Epithelial cell of proximal tubule (primary cell): ENCODE results near the gene SH3TC1. TPM values are rescaled to one million over a fixed set of nuclear protein-coding genes. Genes with fewer than 3 reads are reported as not detected.

ENCODE experiments used
- DNase-seq: peaks from one replicate; pipeline ENCODE4 v3.0.0-alpha.2; 2011; ENCODE audit warnings: low read depth
- H3K4me3 ChIP-seq: 2 replicates; pipeline ENCODE4 v1.5.1; 2011; ENCODE audit warnings: low read depth, mild to moderate bottlenecking, low read length
- CTCF ChIP-seq: conservative IDR thresholded peaks from 2 replicates; pipeline ENCODE4 v1.5.1; 2012; ENCODE audit warnings: low read depth, mild to moderate bottlenecking, low read length
- total RNA-seq: library from RNA; depleted of rRNA; stranded (reverse); fragments of >200 nt; gene quantifications from 2 replicates; pipeline ENCODE4 v1.2.3, GENCODE V29; 2015

The SH3TC1 gene
- total RNA-seq, 1 donor from 2014 or later: 8.6 TPM

- TF ChIP-seq CTCF: no peak
- DNase-seq: no peak
- H3K4me3 ChIP-seq: no peak overlapping the region
Measured at GRCh38 chr4:8282134-8282641, 83.1 kb downstream of the SH3TC1 start.

- no peak for TF ChIP-seq CTCF
- no peak for DNase-seq
- no peak overlapping the region for H3K4me3 ChIP-seq
Measured at GRCh38 chr4:8282742-8283141, 83.7 kb downstream of the SH3TC1 start.

- TF ChIP-seq CTCF: no peak
- DNase-seq: no peak
- no peak overlapping the region for H3K4me3 ChIP-seq
Measured at GRCh38 chr4:8283161-8283560, 84.1 kb downstream of the SH3TC1 start.

GRCh38 chr4:8283631-8284121 is 84.6 kb downstream of the SH3TC1 start:
- TF ChIP-seq CTCF: no peak
- H3K4me3 ChIP-seq: no peak overlapping the region
- no peak for DNase-seq

- TF ChIP-seq CTCF: no peak
- DNase-seq: no peak
- H3K4me3 ChIP-seq: no peak overlapping the region
Measured at GRCh38 chr4:8284391-8284790, 85.3 kb downstream of the SH3TC1 start.

GRCh38 chr4:8285143-8285975 is 86.3 kb downstream of the SH3TC1 start:
- no peak for TF ChIP-seq CTCF
- H3K4me3 ChIP-seq: no peak overlapping the region
- DNase-seq: no peak
